ENCODE data around the gene ST6GALNAC2.

GRCh38 chr17:76560877-76561221 is 24.8 kb downstream of the ST6GALNAC2 start:
- TF ChIP-seq POLR2A (IDR thresholded peaks at IDR 0.05) (no peak), CTCF (IDR thresholded peaks at IDR 0.05) (no peak), EP300 (IDR thresholded peaks at IDR 0.05) (no peak)

Data from tibial nerve (tissue), 4 donors.